ENCODE data around the gene IL1B.

GRCh38 chr2:112793449-112793978, 43.1 kb downstream of the IL1B start:
- TF ChIP-seq EZH2phosphoT487 (conservative IDR thresholded peaks at IDR 0.05; ENCODE audit: low read length) (no peak), CTCF (IDR thresholded peaks at IDR 0.05; ENCODE audit: insufficient read depth, low read length, poor library complexity, severe bottlenecking) (no peak)
